ENCODE data around the gene TOR1AIP1. TPM values are rescaled to one million over a fixed set of nuclear protein-coding genes. Genes with fewer than 3 reads are reported as not detected.

Gene TOR1AIP1
- total RNA-seq, 1 donor from 2014 or later: 77.2 TPM

- Mint-ChIP-seq H3K4me3 (no peak overlapping the region), H3K9me3 (no peaks in the 10 kb centered on the region), H3K4me1 (peaks cover 2% of the 10 kb centered on the region), H3K27me3 (peaks cover 39% of the 10 kb centered on the region), H3K27ac (no peak overlapping the region), H3K36me3 (ENCODE audit: low read depth) (no peaks in the 10 kb centered on the region)
- no peak for DNase-seq
- intact Hi-C loops (cut with micrococcal nuclease): no loop called here
Measured at GRCh38 chr1:179935909-179936496, 53.9 kb downstream of the TOR1AIP1 start.

- Mint-ChIP-seq H3K9me3 (no peaks in the 10 kb centered on the region), H3K27ac (no peak overlapping the region), H3K4me1 (peaks cover 2% of the 10 kb centered on the region), H3K4me3 (no peak overlapping the region), H3K36me3 (ENCODE audit: low read depth) (no peaks in the 10 kb centered on the region), H3K27me3 (peaks cover 40% of the 10 kb centered on the region)
- DNase-seq: peak; percentile 11
- intact Hi-C loops (cut with micrococcal nuclease): no loop called here
Measured at GRCh38 chr1:179937668-179938254, 55.7 kb downstream of the TOR1AIP1 start.

GRCh38 chr1:179938752-179939151 lies 56.7 kb downstream of the TOR1AIP1 start:
- intact Hi-C loops (cut with micrococcal nuclease): no loop called here

GRCh38 chr1:179939941-179940340 lies 57.9 kb downstream of the TOR1AIP1 start:
- peak; percentile 40 for DNase-seq
- H3K4me1 Mint-ChIP-seq: peaks cover 2% of the 10 kb centered on the region
- H3K27ac Mint-ChIP-seq: no peak overlapping the region
- no peaks in the 10 kb centered on the region for H3K9me3 Mint-ChIP-seq
- H3K4me3 Mint-ChIP-seq: no peak overlapping the region
- intact Hi-C loops (cut with micrococcal nuclease): no loop called here
- peaks cover 35% of the 10 kb centered on the region for H3K27me3 Mint-ChIP-seq
- no peaks in the 10 kb centered on the region for H3K36me3 Mint-ChIP-seq (ENCODE audit: low read depth)

More at GRCh38 chr1:179938752-179939151, 56.7 kb downstream of the TOR1AIP1 start:
- H3K4me1 Mint-ChIP-seq: peaks cover 2% of the 10 kb centered on the region
- H3K27ac Mint-ChIP-seq: no peak overlapping the region
- no peaks in the 10 kb centered on the region for H3K9me3 Mint-ChIP-seq
- H3K36me3 Mint-ChIP-seq (ENCODE audit: low read depth): no peaks in the 10 kb centered on the region
- no peak overlapping the region for H3K4me3 Mint-ChIP-seq
- no peak for DNase-seq
- H3K27me3 Mint-ChIP-seq: peaks cover 38% of the 10 kb centered on the region

GRCh38 chr1:179941454-179941853 lies 59.4 kb downstream of the TOR1AIP1 start:
- intact Hi-C loops (cut with micrococcal nuclease): no loop called here
- Mint-ChIP-seq H3K27me3 (peaks cover 29% of the 10 kb centered on the region), H3K9me3 (no peaks in the 10 kb centered on the region)

GRCh38 chr1:179950651-179951050 lies 68.6 kb downstream of the TOR1AIP1 start:
- H3K27me3 Mint-ChIP-seq: no peaks in the 10 kb centered on the region
- H3K27ac Mint-ChIP-seq: no peak overlapping the region
- peaks cover 14% of the 10 kb centered on the region for H3K4me1 Mint-ChIP-seq
- peaks cover 2% of the 10 kb centered on the region for H3K36me3 Mint-ChIP-seq (ENCODE audit: low read depth)
- intact Hi-C loops (cut with micrococcal nuclease): loop anchor here (5.0 kb wide), 1 partner anchor 38 kb away; no protein-coding TSS in a partner anchor
- DNase-seq: peak; percentile 23
- no peak overlapping the region for H3K4me3 Mint-ChIP-seq
- H3K9me3 Mint-ChIP-seq: no peaks in the 10 kb centered on the region

More at GRCh38 chr1:179941454-179941853, 59.4 kb downstream of the TOR1AIP1 start:
- no peak overlapping the region for H3K27ac Mint-ChIP-seq
- H3K36me3 Mint-ChIP-seq (ENCODE audit: low read depth): no peaks in the 10 kb centered on the region
- no peaks in the 10 kb centered on the region for H3K4me1 Mint-ChIP-seq
- H3K4me3 Mint-ChIP-seq: no peak overlapping the region
- peak; percentile 30 for DNase-seq

- intact Hi-C loops (cut with micrococcal nuclease): loop anchor here (5.0 kb wide), 1 partner anchor 39 kb away; no protein-coding TSS in a partner anchor
- no peaks in the 10 kb centered on the region for H3K9me3 Mint-ChIP-seq
- peaks cover 2% of the 10 kb centered on the region for H3K36me3 Mint-ChIP-seq (ENCODE audit: low read depth)
- H3K27me3 Mint-ChIP-seq: no peaks in the 10 kb centered on the region
- DNase-seq: no peak
- H3K4me1 Mint-ChIP-seq: peaks cover 22% of the 10 kb centered on the region
- no peak overlapping the region for H3K4me3 Mint-ChIP-seq
- no peak overlapping the region for H3K27ac Mint-ChIP-seq
Measured at GRCh38 chr1:179951383-179952144, 69.5 kb downstream of the TOR1AIP1 start.

GRCh38 chr1:179952186-179952585 lies 70.1 kb downstream of the TOR1AIP1 start:
- no peak for DNase-seq
- Mint-ChIP-seq H3K4me3 (peak overlapping the region; percentile 1), H3K36me3 (ENCODE audit: low read depth) (peaks cover 2% of the 10 kb centered on the region), H3K9me3 (no peaks in the 10 kb centered on the region), H3K27me3 (no peaks in the 10 kb centered on the region), H3K4me1 (peaks cover 26% of the 10 kb centered on the region), H3K27ac (peak overlapping the region; percentile 11)
- intact Hi-C loops (cut with micrococcal nuclease): loop anchor here (5.0 kb wide), 1 partner anchor 40 kb away; no protein-coding TSS in a partner anchor

- peak overlapping the region; percentile 88 for H3K4me3 Mint-ChIP-seq
- H3K9me3 Mint-ChIP-seq: no peaks in the 10 kb centered on the region
- no peaks in the 10 kb centered on the region for H3K27me3 Mint-ChIP-seq
- no peak for DNase-seq
- intact Hi-C loops (cut with micrococcal nuclease): loop anchor here (1.0 to 5.0 kb wide), 3 partner anchors 42 to 200 kb away; partner anchors contain the start of genes QSOX1 and TOR1AIP1
- H3K27ac Mint-ChIP-seq: peak overlapping the region; percentile 94
- peaks cover 29% of the 10 kb centered on the region for H3K4me1 Mint-ChIP-seq
- H3K36me3 Mint-ChIP-seq (ENCODE audit: low read depth): peaks cover 2% of the 10 kb centered on the region
Measured at GRCh38 chr1:179953974-179954492, 71.9 kb downstream of the TOR1AIP1 start.

GRCh38 chr1:179954493-179955286 lies 72.6 kb downstream of the TOR1AIP1 start, which contains the start of gene CEP350:
Gene CEP350 (plus strand): TSS chr1:179954810. CDS start chr1:179986182, 31,372 bp downstream.
- intact Hi-C loops (cut with micrococcal nuclease): loop anchor here (1.0 to 5.0 kb wide), 3 partner anchors 42 to 200 kb away; partner anchors contain the start of genes QSOX1 and TOR1AIP1
- peak; percentile 99 for DNase-seq

GRCh38 chr1:179955287-179955680 lies 73.2 kb downstream of the TOR1AIP1 start:
- intact Hi-C loops (cut with micrococcal nuclease): no loop called here
- Mint-ChIP-seq H3K27ac (peak overlapping the region; percentile 88), H3K27me3 (no peaks in the 10 kb centered on the region), H3K9me3 (no peaks in the 10 kb centered on the region), H3K4me3 (peak overlapping the region; percentile 88), H3K36me3 (ENCODE audit: low read depth) (peaks cover 3% of the 10 kb centered on the region), H3K4me1 (peaks cover 35% of the 10 kb centered on the region)
- no peak for DNase-seq

More at GRCh38 chr1:179954493-179955286, 72.6 kb downstream of the TOR1AIP1 start, which contains the start of gene CEP350:
- no peaks in the 10 kb centered on the region for H3K27me3 Mint-ChIP-seq
- peak within 1 kb of the TSS; percentile 94 for H3K27ac Mint-ChIP-seq
- peaks cover 2% of the 10 kb centered on the region for H3K36me3 Mint-ChIP-seq (ENCODE audit: low read depth)
- H3K4me3 Mint-ChIP-seq: peak within 1 kb of the TSS; percentile 88
- peaks cover 32% of the 10 kb centered on the region for H3K4me1 Mint-ChIP-seq
- no peaks in the 10 kb centered on the region for H3K9me3 Mint-ChIP-seq

- peak overlapping the region; percentile 88 for H3K27ac Mint-ChIP-seq
- H3K9me3 Mint-ChIP-seq: no peaks in the 10 kb centered on the region
- peaks cover 36% of the 10 kb centered on the region for H3K4me1 Mint-ChIP-seq
- H3K4me3 Mint-ChIP-seq: peak overlapping the region; percentile 88
- intact Hi-C loops (cut with micrococcal nuclease): no loop called here
- no peak for DNase-seq
- H3K36me3 Mint-ChIP-seq (ENCODE audit: low read depth): peaks cover 5% of the 10 kb centered on the region
- H3K27me3 Mint-ChIP-seq: no peaks in the 10 kb centered on the region
Measured at GRCh38 chr1:179955731-179956130, 73.6 kb downstream of the TOR1AIP1 start.

GRCh38 chr1:179958359-179958758 lies 76.3 kb downstream of the TOR1AIP1 start:
- no peak for DNase-seq
- intact Hi-C loops (cut with micrococcal nuclease): no loop called here
- Mint-ChIP-seq H3K4me3 (no peak overlapping the region), H3K9me3 (peaks cover 3% of the 10 kb centered on the region), H3K4me1 (peaks cover 33% of the 10 kb centered on the region), H3K27ac (no peak overlapping the region), H3K36me3 (ENCODE audit: low read depth) (peaks cover 20% of the 10 kb centered on the region), H3K27me3 (no peaks in the 10 kb centered on the region)
